ENCODE data around the gene ZNF764.
"Not testable (repeated sequence)": the region's sequence is repeated elsewhere in the genome, so short reads cannot be mapped to it uniquely, and the experiment has no call there.

Gene ZNF764

DNA sequence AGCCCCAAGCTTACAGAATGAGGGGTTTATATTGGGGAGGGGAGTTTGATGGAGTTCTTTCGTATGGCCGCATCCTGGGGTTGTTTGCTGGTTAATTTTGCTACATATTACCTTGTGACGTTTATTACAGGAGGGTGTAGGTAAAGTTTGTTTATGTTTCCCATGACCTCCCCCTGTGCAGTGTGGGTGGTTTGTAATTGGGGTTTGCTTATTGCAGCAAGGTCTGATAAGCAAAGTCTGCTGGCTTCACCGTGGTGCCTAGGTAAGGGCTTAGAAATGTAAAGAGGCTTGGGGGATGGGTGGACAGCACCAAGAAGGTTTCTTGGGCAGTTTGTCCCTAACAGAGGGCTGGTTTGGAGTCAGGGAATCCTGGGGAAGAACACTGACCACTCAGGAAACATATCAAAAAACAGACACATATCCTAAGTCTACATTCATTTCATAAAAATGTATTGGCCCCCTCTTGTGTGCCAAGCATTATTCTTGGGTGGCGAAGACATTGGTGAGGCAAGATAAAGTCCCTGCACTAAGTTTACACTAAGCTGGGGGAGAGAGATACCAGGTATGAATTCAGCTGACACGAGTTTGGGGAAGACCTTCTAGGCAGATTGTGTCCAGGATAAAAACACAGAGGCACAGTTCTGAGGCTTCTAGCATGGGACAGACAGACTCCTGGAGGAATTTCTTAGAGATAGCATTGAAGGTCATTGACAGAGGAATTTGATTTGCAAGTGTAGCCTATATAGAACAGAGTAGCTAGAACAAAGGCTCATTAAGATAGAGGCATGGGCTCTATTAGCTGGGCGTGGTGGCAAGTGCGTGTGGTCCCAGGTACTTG, 9.5 kb downstream of the ZNF764 start:
- no peak for DNase-seq (ENCODE audit: low read depth in 2 of 2)

DNA sequence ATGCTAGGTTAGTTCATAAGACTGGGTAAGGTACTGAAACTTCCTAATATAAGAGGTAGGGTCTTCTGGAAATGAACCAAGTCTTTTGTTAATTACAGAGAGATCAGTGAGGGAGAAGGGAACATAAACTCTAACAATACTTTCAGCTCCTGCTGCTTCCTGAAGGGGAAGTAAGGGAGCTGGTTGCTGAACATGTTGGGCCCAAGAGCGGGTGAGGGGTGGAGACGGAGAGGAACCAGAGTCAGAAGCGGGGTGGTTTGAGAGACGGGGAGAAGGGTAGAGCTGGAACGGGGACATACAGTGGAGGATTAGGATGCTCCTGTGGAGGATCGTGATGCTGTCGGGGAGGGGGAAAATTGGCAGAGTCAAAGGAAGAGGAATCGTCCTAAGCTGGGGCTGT, 12.1 kb downstream of the ZNF764 start:
- no peak for DNase-seq (ENCODE audit: low read depth in 2 of 2)

DNA sequence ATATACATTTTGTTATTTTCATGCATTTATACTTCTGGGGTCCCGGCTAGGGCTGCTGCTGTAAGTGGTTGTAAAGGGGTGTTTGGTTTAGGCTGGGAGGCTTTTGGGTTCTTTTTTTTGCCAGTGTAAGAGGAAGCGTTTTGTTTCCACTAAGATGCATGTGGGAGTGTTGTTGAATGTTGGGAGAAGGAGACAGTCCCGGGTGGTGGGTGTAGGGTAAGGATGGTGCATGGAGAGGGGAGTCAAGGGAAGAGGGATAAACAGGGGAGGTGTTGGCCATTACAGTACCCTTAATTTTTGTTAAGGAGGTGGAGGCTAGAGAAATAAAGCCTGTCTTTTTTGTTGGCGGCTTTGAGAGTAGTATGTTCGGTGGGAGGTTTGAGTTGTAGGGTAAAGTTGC, 15.1 kb downstream of the ZNF764 start:
- no peak for DNase-seq (ENCODE audit: low read depth in 2 of 2)

DNA sequence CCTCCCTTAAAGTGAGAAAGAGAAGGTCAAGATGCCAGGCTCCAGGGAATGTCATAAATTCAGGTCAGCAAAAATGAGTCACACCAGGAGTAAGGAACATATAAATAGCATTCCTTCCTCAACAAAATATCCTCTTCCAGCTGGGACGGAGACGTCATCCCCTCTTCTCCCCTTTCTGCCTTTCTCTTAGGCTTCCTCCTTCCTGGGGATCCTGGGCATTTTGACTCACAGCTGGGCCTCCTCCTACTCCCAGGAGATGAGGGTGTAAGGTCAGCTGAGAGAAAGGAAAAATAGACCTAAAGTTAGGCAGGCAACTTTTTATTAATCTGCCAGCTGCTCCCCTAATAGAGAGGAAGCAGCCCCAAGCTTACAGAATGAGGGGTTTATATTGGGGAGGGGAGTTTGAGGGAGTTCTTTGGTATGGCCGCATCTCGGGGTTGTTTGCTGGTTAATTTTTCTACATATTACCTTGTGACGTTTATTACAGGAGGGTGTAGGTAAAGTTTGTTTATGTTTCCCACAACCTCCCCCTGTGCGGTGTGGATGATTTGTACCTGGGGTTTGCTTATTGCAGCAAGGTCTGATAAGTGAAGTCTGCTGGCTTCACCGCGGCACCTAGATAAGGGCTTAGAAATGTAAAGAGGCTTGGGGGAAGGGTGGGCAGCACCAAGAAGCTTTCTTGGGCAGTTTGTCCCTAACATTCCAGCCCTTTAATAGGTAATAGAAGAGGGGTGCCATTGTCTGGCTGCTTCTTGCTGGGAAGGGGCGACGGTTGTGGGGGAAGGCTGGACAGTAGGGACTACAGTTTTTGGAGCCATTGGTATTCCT, 16.5 kb downstream of the ZNF764 start:
- no peak for DNase-seq (ENCODE audit: low read depth in 2 of 2)

DNA sequence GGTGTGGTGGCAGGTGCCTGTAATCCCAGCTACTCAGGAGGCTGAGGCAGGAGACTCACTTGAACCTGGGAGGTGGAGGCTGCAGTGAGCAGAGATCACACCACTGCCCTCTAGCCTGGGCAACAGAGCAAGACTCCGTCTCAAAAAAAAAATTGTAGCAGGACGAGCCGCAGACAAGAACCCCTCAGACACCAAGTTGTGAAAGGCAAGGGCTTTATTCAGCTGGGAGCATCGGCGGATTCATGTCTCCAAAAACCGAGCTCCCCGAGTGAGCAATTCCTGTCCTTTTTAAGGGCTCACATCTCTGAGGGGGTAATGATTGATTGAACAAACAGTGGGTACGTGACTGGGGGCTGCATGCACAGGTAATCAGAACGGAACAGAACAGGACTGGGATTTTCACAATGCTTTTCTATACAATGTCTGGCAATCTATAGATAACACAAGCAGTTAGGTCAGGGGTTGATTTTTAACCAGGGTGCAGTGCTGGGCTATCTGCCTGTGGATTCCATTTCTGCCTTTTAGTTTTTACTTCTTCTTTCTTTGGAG, 17.2 kb downstream of the ZNF764 start:
- not testable (repeated sequence) for DNase-seq (ENCODE audit: low read depth in 2 of 2)

DNA sequence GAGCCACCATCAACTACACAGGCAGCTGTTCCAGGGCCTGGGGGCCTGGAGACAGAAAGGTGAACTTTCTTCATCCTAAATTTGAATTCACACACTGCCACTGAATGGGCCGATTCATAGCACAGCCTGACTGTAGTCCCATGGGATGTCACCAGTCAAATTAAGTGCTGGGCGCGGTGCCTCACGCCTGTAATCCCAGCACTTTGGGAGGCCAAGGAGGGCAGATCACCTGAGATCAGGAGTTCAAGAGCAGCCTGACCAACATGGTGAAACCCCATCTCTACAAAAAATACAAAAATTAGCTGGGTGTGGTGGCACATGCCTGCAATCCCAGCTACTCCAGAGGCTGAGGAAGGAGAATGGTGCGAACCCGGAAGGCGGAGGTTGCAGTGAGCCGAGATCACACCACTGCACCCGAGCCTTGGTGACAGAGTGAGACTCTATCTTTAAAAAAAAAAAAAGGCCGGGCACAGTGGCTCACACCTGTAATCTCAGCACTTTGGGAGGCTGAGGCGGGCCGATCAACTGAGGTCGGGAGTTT, 18.1 kb downstream of the ZNF764 start:
- DNase-seq (ENCODE audit: low read depth in 2 of 2), result not testable (repeated sequence)

DNA sequence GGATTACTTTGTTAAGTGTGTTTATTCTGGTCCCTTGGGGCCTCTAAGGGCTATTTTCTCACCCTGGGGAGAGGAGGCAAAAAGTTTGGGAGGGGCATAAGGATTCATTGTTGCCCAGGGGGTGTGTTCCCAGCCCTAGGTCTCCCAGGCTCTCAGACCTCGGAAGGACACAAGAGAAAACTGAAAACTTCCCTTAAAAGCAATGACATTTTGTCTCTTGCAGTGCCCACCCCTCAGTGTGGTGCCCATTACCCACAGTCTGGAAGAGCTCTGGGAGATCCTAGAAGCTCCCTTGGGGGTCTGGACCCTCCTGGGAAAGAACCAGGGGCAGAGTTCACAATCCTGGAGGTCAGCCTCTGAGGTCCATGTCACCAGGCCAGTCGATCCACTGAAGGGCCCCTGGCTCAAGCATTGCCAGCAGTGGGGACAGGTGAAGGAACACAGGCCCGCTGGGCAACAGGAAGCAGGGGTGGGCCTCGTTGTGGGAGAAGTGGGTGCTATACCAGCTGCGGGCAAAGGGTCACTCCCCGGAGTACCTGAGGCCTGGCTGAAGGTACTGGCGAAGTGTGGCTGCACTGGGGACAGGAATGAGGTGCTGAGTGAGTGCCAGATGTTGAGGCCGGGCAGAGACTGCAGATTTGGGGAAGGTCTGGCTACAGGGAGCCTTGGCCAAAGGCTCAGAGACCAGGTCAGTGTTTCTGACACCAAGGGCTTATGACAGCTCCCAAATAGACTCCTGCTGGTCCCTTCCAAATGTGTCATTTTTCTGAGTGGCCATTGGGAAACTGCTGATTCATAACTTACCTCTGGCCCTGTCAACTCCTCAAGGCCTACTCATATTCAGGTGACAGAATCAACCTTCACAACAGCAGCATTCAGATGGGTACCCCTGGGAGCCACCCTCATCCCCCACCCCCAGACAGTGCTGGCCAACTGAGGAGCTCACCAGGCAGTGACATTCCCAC, 18.9 kb downstream of the ZNF764 start:
- DNase-seq (ENCODE audit: low read depth in 2 of 2), result no peak

DNA sequence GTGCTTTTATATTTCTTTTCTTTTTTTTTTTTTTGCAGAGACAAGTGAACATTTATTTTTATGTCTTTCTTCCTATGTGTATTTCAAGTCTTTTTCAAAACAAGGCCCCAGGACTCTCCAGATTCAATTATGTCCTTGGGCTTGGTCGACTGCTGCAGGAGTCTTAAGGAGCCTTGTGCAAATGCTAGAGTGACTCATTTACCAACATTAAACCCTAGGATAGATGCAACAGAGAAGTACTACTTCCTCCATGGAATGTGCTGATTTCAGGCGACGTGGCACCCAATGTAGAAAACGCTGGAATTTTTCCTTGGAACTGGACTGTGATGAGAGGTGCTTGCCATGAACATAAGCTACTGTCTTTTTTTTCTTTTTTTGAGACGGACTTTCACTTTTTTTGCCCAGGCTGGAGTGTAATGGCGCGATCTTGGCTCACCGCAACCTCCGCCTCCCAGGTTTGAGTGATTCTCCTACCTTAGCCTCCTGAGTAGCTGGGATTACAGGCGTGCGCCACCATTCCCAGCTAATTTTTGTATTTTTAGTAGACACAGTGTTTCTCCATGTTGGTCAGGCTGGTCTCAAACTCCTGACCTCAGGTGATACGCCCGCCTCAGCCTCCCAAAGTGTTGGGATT, 21.7 kb downstream of the ZNF764 start:
- not testable (repeated sequence) for DNase-seq (ENCODE audit: low read depth in 2 of 2)

DNA sequence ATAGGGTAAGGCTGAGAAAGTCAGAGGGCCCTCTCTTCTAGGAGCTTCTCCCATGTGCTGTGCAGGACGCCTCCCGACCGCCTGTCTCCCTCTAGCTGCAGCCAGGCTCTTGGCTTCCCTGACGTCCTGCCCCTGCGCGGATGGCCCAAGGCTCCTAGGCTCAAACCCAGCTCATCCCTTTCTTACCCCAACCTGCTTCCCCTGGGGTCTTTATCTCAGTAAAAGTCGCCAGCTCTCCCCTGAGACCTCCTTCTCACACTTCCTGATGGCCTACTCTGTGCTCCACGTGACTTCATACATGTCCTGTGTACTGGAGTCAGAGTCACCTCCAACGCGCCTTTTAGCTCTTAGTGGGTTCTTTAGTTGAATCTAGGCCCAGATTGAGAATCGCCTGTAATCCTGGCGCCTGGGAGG, 22.4 kb downstream of the ZNF764 start:
- DNase-seq (ENCODE audit: low read depth in 2 of 2), result peak; percentile 53 to 58

DNA sequence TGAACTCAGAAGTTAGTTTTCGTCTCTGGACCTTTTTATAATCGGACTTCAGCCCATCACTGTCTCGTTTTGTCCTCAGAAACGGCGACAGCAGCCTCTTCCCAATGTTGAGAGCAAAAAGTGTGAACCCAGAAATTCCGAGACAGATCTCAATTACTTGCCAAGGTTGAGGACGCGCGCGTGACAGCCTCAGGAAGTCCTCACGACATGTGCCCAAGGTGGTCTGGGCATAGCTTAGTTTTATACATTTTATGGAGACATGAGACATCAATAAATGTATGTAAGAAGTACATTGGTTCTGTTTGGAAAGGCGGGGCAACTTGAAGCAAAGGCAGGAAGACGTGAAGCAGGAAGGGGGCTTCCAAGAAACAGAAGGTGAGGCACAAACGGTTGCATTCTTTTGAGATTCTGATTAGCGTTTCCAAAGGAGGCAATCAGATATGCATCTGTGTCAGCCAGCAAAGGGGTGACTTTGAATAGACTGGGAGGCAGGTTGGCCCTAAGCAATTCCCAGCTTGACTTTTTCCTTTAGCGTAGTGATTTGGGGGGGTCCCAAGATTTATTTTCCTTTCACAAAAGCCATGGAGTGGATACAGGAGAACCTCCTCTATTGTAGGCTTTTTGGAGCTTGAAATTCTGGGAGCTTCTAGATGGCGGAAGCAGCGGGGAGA, 22.9 kb downstream of the ZNF764 start:
- peak in 1 of 2 donors; percentile 28 for DNase-seq (ENCODE audit: low read depth in 2 of 2)

DNA sequence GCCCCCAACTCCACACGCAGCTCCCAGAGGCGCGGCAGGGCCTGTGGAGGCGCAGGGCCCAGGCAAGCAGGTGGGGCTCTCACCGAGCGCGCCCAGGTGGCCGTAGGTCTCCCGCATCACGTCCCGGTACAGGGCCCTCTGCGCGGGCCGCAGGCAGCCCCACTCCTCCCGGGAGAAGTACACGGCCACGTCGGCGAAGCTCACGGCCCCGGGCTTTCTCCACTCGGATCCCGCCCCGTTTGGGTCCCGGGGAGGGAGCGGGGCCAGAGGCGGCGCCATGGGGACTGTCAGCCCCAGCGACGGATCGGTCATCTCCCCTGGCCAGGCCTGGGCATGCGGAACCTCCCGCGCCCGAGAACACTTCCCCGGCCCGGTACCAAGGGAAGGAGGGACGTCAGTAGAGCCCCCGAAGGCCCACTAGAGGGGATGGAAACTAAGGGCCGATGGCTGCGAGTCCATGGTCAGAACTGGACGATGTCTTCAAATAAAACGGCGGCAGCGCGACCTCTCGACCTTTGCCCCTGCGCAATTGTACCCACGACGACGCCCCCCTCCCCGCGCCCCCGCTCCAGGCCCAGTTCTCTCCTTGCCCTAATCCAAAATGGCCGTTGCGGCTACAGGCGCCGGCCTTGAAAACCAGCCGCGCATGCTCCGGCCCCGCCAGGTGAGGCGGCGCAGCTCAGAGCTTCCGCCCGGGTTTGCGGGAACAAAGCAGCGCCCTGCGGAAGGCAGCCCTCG, 23.6 kb downstream of the ZNF764 start, which contains the start of gene ZNF747:
Gene ZNF747 (minus strand): TSS at position 491 of the 738 bp plus-strand sequence. CDS start 179 bp downstream, at position 312.
- DNase-seq (ENCODE audit: low read depth in 2 of 2), result peak; percentile 86 to 87

DNA sequence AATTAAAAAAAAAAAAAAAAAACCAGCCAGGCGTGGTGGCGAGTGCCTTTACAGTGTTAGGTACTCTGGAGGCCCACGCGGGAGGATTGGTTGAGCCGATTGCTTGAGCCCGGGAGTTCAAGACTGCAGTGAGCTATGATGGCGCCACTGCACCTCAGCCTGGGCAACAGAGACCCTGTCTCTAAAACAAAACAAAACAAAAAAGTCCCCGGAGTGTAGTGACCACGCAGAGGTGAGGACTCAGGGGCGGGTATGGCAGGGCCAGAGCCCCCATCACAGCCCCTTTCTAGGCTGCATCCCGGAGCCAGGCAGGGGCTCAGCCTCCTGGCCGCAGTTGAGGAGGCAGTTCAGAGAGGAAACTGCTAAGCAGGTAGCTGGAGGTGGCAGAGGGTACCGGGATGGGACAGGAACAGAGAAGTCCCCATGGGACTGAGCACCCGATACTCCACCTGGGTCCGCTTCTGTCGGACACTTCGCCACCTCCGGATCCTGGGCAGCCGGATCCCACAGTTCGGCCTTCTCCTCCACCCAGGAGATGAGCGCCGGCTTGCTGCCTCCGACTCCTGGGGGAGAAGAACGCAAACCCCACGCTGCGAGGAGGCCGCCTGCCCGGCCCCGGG, 24.3 kb downstream of the ZNF764 start:
- DNase-seq (ENCODE audit: low read depth in 2 of 2), result no peak

DNA sequence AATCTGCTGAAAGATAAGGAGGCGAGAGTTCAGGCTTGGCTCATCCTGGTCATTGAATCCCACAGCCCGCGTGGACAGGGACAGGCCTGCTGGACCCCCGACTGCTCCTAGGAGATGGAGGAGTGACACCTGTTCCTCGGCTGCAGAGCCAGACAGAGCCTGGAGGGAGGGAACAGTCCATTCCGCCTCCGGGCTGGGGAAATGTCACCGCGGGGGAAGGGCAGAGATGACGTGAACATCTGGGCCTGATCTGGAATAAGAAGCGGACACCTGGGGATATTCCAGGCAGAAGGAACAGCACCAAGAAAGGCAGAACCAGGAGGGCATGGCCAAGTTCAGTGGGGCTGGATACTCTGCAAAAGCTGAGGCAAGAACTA, 25.0 kb downstream of the ZNF764 start:
- no peak for DNase-seq (ENCODE audit: low read depth in 2 of 2)

DNA sequence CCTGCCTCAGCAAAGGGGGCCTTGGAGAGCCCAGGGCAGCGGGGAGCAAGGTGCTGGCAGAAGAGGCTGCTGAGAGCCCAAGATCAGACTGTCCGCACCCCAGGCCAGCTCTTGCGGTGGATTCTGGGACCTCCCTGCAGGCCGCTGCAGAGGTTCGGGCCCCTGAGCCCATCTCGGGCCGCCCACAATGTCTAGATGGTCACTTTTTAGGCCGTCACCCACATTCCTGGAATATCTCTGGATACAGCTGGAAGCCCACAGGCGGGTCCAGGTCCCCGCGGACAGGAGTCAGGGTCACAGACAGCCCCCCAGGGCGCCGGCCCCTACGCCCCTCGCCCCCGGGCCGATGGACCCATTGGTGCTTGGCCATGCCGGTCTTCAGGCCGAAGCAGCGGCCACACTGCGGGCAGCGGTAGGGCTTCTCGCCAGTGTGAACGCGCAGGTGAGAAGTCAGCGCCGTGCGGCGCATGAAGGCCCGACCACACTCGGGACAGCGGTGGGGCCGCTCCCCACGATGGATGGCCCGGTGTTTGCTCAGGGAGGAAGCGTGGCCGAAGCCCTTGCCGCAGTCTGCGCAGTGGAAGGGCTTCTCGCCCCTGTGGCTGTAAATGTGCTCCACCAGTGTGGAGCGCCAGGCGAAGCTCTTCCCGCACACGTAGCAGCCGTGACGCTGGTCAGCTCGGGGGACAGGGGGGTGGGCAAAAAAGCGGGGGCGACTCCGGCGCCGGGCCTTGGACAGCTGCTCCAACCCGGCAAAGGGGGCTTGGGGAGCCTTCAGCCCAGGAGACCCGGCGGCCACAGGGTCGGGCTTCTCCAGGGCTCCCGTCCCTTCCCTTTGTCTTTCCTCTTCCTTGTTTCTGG, 25.7 kb downstream of the ZNF764 start:
- DNase-seq (ENCODE audit: low read depth in 2 of 2), result no peak

DNA sequence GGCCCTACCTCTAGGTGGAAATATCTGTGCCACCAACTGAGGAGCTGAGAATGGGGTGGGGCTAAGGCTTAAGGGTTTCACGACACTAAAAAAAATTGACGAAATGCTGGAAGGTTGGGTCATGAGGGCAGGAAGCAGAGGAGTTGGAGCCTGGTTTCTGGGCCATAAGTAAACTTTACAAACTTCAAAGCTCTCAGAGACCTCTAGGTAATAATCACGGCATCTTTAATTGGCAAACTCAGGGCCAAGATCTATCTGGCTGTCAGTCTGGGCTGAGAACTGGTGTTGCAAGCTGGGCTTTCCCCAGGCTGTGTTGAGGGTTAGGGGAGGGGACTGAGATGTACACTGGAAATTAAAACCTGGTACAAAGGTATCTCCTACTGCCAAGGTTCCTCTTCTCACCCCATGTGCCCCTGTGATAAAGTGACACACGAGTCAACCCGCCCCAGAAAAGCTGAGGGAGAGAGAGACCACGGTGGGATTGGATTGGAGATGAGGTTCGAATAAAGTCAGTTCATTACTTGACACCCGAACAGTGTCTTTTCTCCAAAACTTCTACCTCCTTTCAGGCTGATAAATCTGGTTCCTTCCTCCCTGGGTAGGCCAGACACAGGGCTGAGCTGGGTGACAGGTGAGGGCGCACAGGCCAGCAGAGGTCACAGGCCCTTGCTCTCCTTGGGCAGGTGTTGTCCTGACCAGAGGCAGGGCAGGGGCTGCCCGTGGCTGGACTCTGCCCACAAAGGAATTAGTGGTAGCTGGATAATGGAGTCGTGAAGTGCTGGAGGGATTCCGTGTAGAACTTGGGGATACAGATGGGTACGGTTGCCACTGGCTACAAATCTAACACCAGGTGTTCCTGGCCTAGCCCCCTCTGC, 27.8 kb downstream of the ZNF764 start:
- DNase-seq (ENCODE audit: low read depth in 2 of 2), result no peak

DNA sequence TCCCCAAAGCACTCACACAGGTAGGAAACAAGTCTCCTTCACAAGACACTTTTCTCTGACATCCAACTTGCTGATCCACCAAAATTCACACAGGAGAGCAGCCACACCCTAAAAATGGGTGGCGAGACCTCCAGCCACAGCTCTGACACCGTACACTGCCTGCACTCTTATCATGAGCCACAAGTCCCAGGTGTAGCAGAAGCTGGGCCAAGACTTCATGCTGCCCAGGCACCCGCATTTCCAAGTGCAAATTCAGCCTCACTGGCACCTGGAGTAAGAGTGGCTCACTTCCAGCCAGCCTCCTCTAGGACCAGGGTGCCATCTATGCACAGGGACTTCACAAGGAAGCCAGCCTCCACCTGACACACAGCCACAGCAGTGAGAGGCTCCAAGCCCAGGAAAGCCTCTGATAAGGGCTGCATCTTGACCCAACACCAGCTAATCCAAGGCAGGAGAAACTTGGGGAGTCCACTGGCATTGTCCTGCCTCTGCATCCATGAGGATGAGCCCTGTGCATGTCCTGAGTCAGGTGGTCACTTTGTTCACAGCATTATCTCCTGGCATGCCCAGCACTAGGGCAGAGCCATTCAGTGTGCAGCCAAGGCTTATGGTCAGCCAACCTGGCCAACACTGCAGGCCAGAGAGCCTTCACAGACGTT, 29.2 kb downstream of the ZNF764 start:
- no peak for DNase-seq (ENCODE audit: low read depth in 2 of 2)

Data from stimulated activated CD4-positive, alpha-beta T cell treated with anti-CD3 and anti-CD28 coated beads, Interleukin-4, amount 100 ng/mL, for 48 hours (primary cell).